Measurements from ENCODE around the gene KLF17.

The KLF17 gene

GRCh38 chr1:44076066-44076465 is 42.6 kb upstream of the KLF17 start:
- Histone ChIP-seq H3K9me3 (ENCODE audit: control insufficient read depth, insufficient read depth, low read length) (no peaks in the 10 kb centered on the region), H3K4me2 (ENCODE audit: low read length) (no peak overlapping the region), H3K27ac (ENCODE audit: low read depth, low read length) (no peak overlapping the region), H3K9me2 (replicated peaks; ENCODE audit: control insufficient read depth, low read length) (no peaks in the 10 kb centered on the region), H3K27me3 (ENCODE audit: control insufficient read depth, low read length) (no peaks in the 10 kb centered on the region), H3K79me2 (ENCODE audit: control insufficient read depth, low read length) (no peaks in the 10 kb centered on the region), H3F3A (ENCODE audit: control insufficient read depth, insufficient read depth) (no peaks in the 10 kb centered on the region), H3K4me3 (ENCODE audit: low read length) (no peak overlapping the region), H3K36me3 (ENCODE audit: control insufficient read depth, low read length) (no peaks in the 10 kb centered on the region), H4K20me1 (ENCODE audit: control insufficient read depth, insufficient read depth, low read depth, low read length) (no peaks in the 10 kb centered on the region), H3K4me1 (ENCODE audit: control insufficient read depth, low read length) (peaks cover 24% of the 10 kb centered on the region)
- no peak for TF ChIP-seq CTCF (IDR thresholded peaks at IDR 0.05; ENCODE audit: low read depth, low read length, poor library complexity, severe bottlenecking)
- TF ChIP-seq EZH2phosphoT487 (IDR thresholded peaks at IDR 0.05; ENCODE audit: borderline replicate concordance, low read length), result no peak

GRCh38 chr1:44077421-44077820 is 41.2 kb upstream of the KLF17 start:
- Histone ChIP-seq H3K36me3 (ENCODE audit: control insufficient read depth, low read length) (no peaks in the 10 kb centered on the region), H3K27me3 (ENCODE audit: control insufficient read depth, low read length) (peaks cover 6% of the 10 kb centered on the region), H4K20me1 (ENCODE audit: control insufficient read depth, insufficient read depth, low read depth, low read length) (no peaks in the 10 kb centered on the region), H3K79me2 (ENCODE audit: control insufficient read depth, low read length) (no peaks in the 10 kb centered on the region), H3F3A (ENCODE audit: control insufficient read depth, insufficient read depth) (no peaks in the 10 kb centered on the region), H3K4me1 (ENCODE audit: control insufficient read depth, low read length) (peaks cover 24% of the 10 kb centered on the region), H3K9me2 (replicated peaks; ENCODE audit: control insufficient read depth, low read length) (no peaks in the 10 kb centered on the region), H3K9me3 (ENCODE audit: control insufficient read depth, insufficient read depth, low read length) (no peaks in the 10 kb centered on the region), H3K4me2 (ENCODE audit: low read length) (no peak overlapping the region), H3K27ac (ENCODE audit: low read depth, low read length) (no peak overlapping the region), H3K4me3 (ENCODE audit: low read length) (no peak overlapping the region)
- TF ChIP-seq CTCF (IDR thresholded peaks at IDR 0.05; ENCODE audit: low read depth, low read length, poor library complexity, severe bottlenecking), result no peak
- no peak for TF ChIP-seq EZH2phosphoT487 (IDR thresholded peaks at IDR 0.05; ENCODE audit: borderline replicate concordance, low read length)

- H3K36me3 ChIP-seq (ENCODE audit: control insufficient read depth, low read length), result no peaks in the 10 kb centered on the region
- no peaks in the 10 kb centered on the region for H3F3A ChIP-seq (ENCODE audit: control insufficient read depth, insufficient read depth)
- no peaks in the 10 kb centered on the region for H4K20me1 ChIP-seq (ENCODE audit: control insufficient read depth, insufficient read depth, low read depth, low read length)
- H3K27ac ChIP-seq (ENCODE audit: low read depth, low read length), result no peak overlapping the region
- H3K9me2 ChIP-seq (replicated peaks; ENCODE audit: control insufficient read depth, low read length), result no peaks in the 10 kb centered on the region
- H3K27me3 ChIP-seq (ENCODE audit: control insufficient read depth, low read length), result peaks cover 9% of the 10 kb centered on the region
- H3K4me1 ChIP-seq (ENCODE audit: control insufficient read depth, low read length), result peaks cover 18% of the 10 kb centered on the region
- no peaks in the 10 kb centered on the region for H3K79me2 ChIP-seq (ENCODE audit: control insufficient read depth, low read length)
- no peak overlapping the region for H3K4me3 ChIP-seq (ENCODE audit: low read length)
- no peak overlapping the region for H3K4me2 ChIP-seq (ENCODE audit: low read length)
- H3K9me3 ChIP-seq (ENCODE audit: control insufficient read depth, insufficient read depth, low read length), result no peaks in the 10 kb centered on the region
- TF ChIP-seq CTCF (IDR thresholded peaks at IDR 0.05; ENCODE audit: low read depth, low read length, poor library complexity, severe bottlenecking), result no peak
- TF ChIP-seq EZH2phosphoT487 (IDR thresholded peaks at IDR 0.05; ENCODE audit: borderline replicate concordance, low read length), result no peak
Measured at GRCh38 chr1:44078104-44078503, 40.5 kb upstream of the KLF17 start.

GRCh38 chr1:44079566-44079965 is 39.1 kb upstream of the KLF17 start:
- H3K4me2 ChIP-seq (ENCODE audit: low read length), result no peak overlapping the region
- no peaks in the 10 kb centered on the region for H4K20me1 ChIP-seq (ENCODE audit: control insufficient read depth, insufficient read depth, low read depth, low read length)
- H3K27me3 ChIP-seq (ENCODE audit: control insufficient read depth, low read length), result peaks cover 9% of the 10 kb centered on the region
- H3K9me3 ChIP-seq (ENCODE audit: control insufficient read depth, insufficient read depth, low read length), result no peaks in the 10 kb centered on the region
- no peaks in the 10 kb centered on the region for H3K9me2 ChIP-seq (replicated peaks; ENCODE audit: control insufficient read depth, low read length)
- no peak overlapping the region for H3K4me3 ChIP-seq (ENCODE audit: low read length)
- TF ChIP-seq EZH2phosphoT487 (IDR thresholded peaks at IDR 0.05; ENCODE audit: borderline replicate concordance, low read length), result no peak
- no peak for TF ChIP-seq CTCF (IDR thresholded peaks at IDR 0.05; ENCODE audit: low read depth, low read length, poor library complexity, severe bottlenecking)
- no peaks in the 10 kb centered on the region for H3K36me3 ChIP-seq (ENCODE audit: control insufficient read depth, low read length)
- no peaks in the 10 kb centered on the region for H3K79me2 ChIP-seq (ENCODE audit: control insufficient read depth, low read length)
- H3K27ac ChIP-seq (ENCODE audit: low read depth, low read length), result no peak overlapping the region
- H3F3A ChIP-seq (ENCODE audit: control insufficient read depth, insufficient read depth), result no peaks in the 10 kb centered on the region
- H3K4me1 ChIP-seq (ENCODE audit: control insufficient read depth, low read length), result peaks cover 5% of the 10 kb centered on the region
